B cell (primary cell): ENCODE data around the gene RPL28. TPM values are rescaled to one million over a fixed set of nuclear protein-coding genes. Genes with fewer than 3 reads are reported as not detected.

Experiments
- ATAC-seq: fragments of 200-7000 bp; cut with Tn5 transposase; one replicate; pipeline ENCODE4 v1.10.0; 2021; ENCODE audit warnings: low read depth, mild to moderate bottlenecking, moderate number of reproducible peaks, moderate library complexity
- CTCF ChIA-PET: fragments of 350-600 bp; sonication (Branson Sonifier 250); formaldehyde crosslinking; loops from one replicate; lab custom pipeline; 2021; ENCODE audit warnings: antibody characterized with exemption, inconsistent platforms; lab: Charles Lee
- POLR2A ChIA-PET: fragments of 350-600 bp; sonication (Branson Sonifier 250); formaldehyde crosslinking; loops from one replicate; lab custom pipeline; 2021; ENCODE audit warnings: antibody characterized with exemption; lab: Charles Lee
- DNase-seq: peaks from one replicate; pipeline ENCODE4 v3.0.0; 2013
- H2AFZ ChIP-seq: 2 replicates; pipeline ENCODE4 v1.6.1; 2012; ENCODE audit warnings: mild to moderate bottlenecking, low read depth, low read length; ENCODE audit not compliant: insufficient read depth, poor library complexity, severe bottlenecking
- H3K27ac ChIP-seq, 2 donors: 1 replicate in 1 of 2; 2 replicates in 1 of 2; pipeline ENCODE4 v1.5.1; 2012 to 2013; ENCODE audit warnings: low read length in 2 of 2, mild to moderate bottlenecking in 2 of 2, moderate library complexity in 1 of 2
- H3K27me3 ChIP-seq, 4 experiments: fragments of 200-600 bp in 1 of 4; sonication (generic) in 1 of 4; replicated peaks in 1 of 4; 1 replicate in 2 of 4; 2 replicates in 2 of 4; pipeline versions ENCODE4 v1.6.1 to v1.7.0; 2013 to 2016; ENCODE audit warnings: low read length in 3 of 4, mild to moderate bottlenecking in 2 of 4, mixed read lengths in 1 of 4, moderate library complexity in 1 of 4; ENCODE audit not compliant: insufficient read depth in 4 of 4, control insufficient read depth in 3 of 4; ENCODE audit errors: control extremely low read depth in 1 of 4
- H3K36me3 ChIP-seq, 2 experiments: replicated peaks in 1 of 2; 1 replicate in 1 of 2; 2 replicates in 1 of 2; pipeline versions ENCODE4 v1.6.1 to v1.7.1; 2013; ENCODE audit warnings: low read length in 1 of 2; ENCODE audit not compliant: insufficient read depth in 2 of 2, control insufficient read depth in 1 of 2; ENCODE audit errors: control extremely low read depth in 1 of 2, extremely low read depth in 1 of 2
- H3K4me1 ChIP-seq, 2 donors: fragments of 200-600 bp in 1 of 2; sonication (generic) in 1 of 2; 1 replicate in 1 of 2; 2 replicates in 1 of 2; pipeline versions ENCODE4 v1.5.1 to v1.6.1; 2013 to 2017; ENCODE audit warnings: low read length in 2 of 2; ENCODE audit not compliant: control insufficient read depth in 2 of 2, insufficient read depth in 2 of 2
- H3K4me2 ChIP-seq: replicated peaks from 2 replicates; pipeline ENCODE3; 2012; ENCODE audit warnings: mild to moderate bottlenecking, low read depth, low read length; ENCODE audit not compliant: poor library complexity, severe bottlenecking
- H3K4me3 ChIP-seq, 5 experiments: fragments of 200-600 bp in 1 of 5; sonication (generic) in 1 of 5; 1 replicate in 3 of 5; 2 replicates in 2 of 5; pipeline versions ENCODE4 v1.5.1 to v1.7.0; 2011 to 2016; ENCODE audit warnings: low read length in 4 of 5, mild to moderate bottlenecking in 4 of 5, low read depth in 2 of 5, control low read depth in 1 of 5, moderate library complexity in 1 of 5; ENCODE audit not compliant: insufficient read depth in 1 of 5; ENCODE audit errors: control extremely low read depth in 1 of 5, extremely low read depth in 1 of 5
- H3K79me2 ChIP-seq: fragments of 200-600 bp; sonication (generic); one replicate; pipeline ENCODE4 v1.6.0; 2016; ENCODE audit warnings: low read length; ENCODE audit not compliant: control insufficient read depth, insufficient read depth
- H3K9ac ChIP-seq: fragments of 200-600 bp; sonication (generic); 2 replicates; pipeline ENCODE4 v1.6.1; 2017; ENCODE audit warnings: mild to moderate bottlenecking, low read length, moderate library complexity
- H3K9me3 ChIP-seq, 3 donors: one replicate each; pipeline versions ENCODE4 v1.6.1 to v1.7.1; 2013; ENCODE audit warnings: low read length in 2 of 3; ENCODE audit not compliant: control insufficient read depth in 2 of 3, insufficient read depth in 1 of 3; ENCODE audit errors: control extremely low read depth in 1 of 3
- H4K20me1 ChIP-seq: 2 replicates; pipeline ENCODE4 v1.6.0; 2012; ENCODE audit warnings: mild to moderate bottlenecking, low read length; ENCODE audit not compliant: insufficient read depth, control insufficient read depth, poor library complexity, severe bottlenecking
- H3K27ac Mint-ChIP-seq: one replicate; pipeline ENCODE4 v1.8.0; 2021; ENCODE audit warnings: mixed read lengths
- H3K27me3 Mint-ChIP-seq: one replicate; pipeline ENCODE4 v1.8.0; 2021; ENCODE audit warnings: mixed read lengths
- H3K4me1 Mint-ChIP-seq: one replicate; pipeline ENCODE4 v1.8.0; 2021; ENCODE audit warnings: mixed read lengths
- H3K4me3 Mint-ChIP-seq: one replicate; pipeline ENCODE4 v1.8.0; 2021; ENCODE audit warnings: mixed read lengths
- H3K9me3 Mint-ChIP-seq: one replicate; pipeline ENCODE4 v1.8.0; 2022; ENCODE audit warnings: mixed read lengths; ENCODE audit not compliant: insufficient read depth
- CTCF ChIP-seq: fragments of 200-600 bp; IDR thresholded peaks from one replicate; pipeline ENCODE4 v1.8.0; 2022; ENCODE audit warnings: antibody characterized with exemption, mild to moderate bottlenecking
- EZH2 ChIP-seq: IDR thresholded peaks from 2 replicates; pipeline ENCODE4 v1.6.1; 2012; ENCODE audit warnings: borderline replicate concordance, low read depth, mild to moderate bottlenecking, moderate library complexity, low read length; ENCODE audit not compliant: insufficient read depth, poor library complexity, severe bottlenecking
- WGBS: methylation state at CpG from one replicate; pipeline ENCODE4 v1.1.5; 2013; ENCODE audit warnings: missing lambda C conversion rate; ENCODE audit not compliant: insufficient coverage; 5-methylcytosine and 5-hydroxymethylcytosine counted together
- intact Hi-C: fragments of 100-400 bp; cut with micrococcal nuclease; formaldehyde crosslinking; loops from one replicate; pipeline ENCODE4 v1.10.0; 2022
- polyA plus RNA-seq: library from polyadenylated mRNA; depleted of rRNA; stranded (reverse); fragments of >200 nt; gene quantifications from 2 replicates; pipeline ENCODE4 v1.2.3, GENCODE V29; 2012
- total RNA-seq, 2 donors: library from RNA; stranded (reverse); fragments of 120-200 nt in 1 of 2; gene quantifications; 1 replicate in 1 of 2; 2 replicates in 1 of 2; pipeline versions ENCODE4 v1.2.3 to v1.2.4, GENCODE V29; 2013 to 2022

RPL28 gene
- total and polyA plus RNA-seq, 2 donors (not counting 1 experiment from before 2014, with no cell fraction given), result 2,578 to 4,661 TPM

- TF ChIP-seq CTCF, result no peak
- H3K36me3 ChIP-seq, result peaks cover 0 to 4% of the 10 kb centered on the region in 2 experiments
- H3K4me1 ChIP-seq, result peaks cover 8 to 17% of the 10 kb centered on the region in 2 donors
- Mint-ChIP-seq H3K27ac (no peak overlapping the region), H3K27me3 (peaks cover 31% of the 10 kb centered on the region), H3K4me1 (peaks cover 14% of the 10 kb centered on the region), H3K9me3 (no peaks in the 10 kb centered on the region), H3K4me3 (no peak overlapping the region)
- H3K27ac ChIP-seq, result no peak overlapping the region
- H3K9me3 ChIP-seq, result peaks cover 0 to under 1% (median 0%) of the 10 kb centered on the region in 3 donors
- H3K4me3 ChIP-seq, result no peak overlapping the region
- ChIA-PET POLR2A (interaction anchor here (0.9 kb wide), 1 partner anchor 27 kb away, joined by 4 read pairs; no protein-coding TSS in a partner anchor), CTCF (interaction anchor here (0.5 to 1.1 kb wide), 3 partner anchors 9 to 71 kb away, joined by 3 read pairs; partner anchors contain the start of gene KMT5C)
- H3K27me3 ChIP-seq, result peaks cover 0 to 31% (median 13%) of the 10 kb centered on the region in 4 experiments
- no peak overlapping the region for H3K9ac ChIP-seq
- ATAC-seq (no peak), DNase-seq (no peak)
- no peaks in the 10 kb centered on the region for H4K20me1 ChIP-seq
- no peak overlapping the region for H3K4me2 ChIP-seq
- H3K79me2 ChIP-seq, result no peaks in the 10 kb centered on the region
- H2AFZ ChIP-seq, result no peak overlapping the region
- intact Hi-C loops, result no loop called here
- 96% methylated on average over 15 of the region's 22 CpGs for WGBS
Measured at GRCh38 chr19:55348317-55349034, 37.3 kb upstream of the RPL28 start.

- DNase-seq (no peak), ATAC-seq (no peak)
- H3K4me1 ChIP-seq, result peaks cover 23 to 29% of the 10 kb centered on the region in 2 donors
- no peak for TF ChIP-seq EZH2
- TF ChIP-seq CTCF, result no peak
- Mint-ChIP-seq H3K27me3 (peaks cover 37% of the 10 kb centered on the region), H3K27ac (no peak overlapping the region), H3K4me1 (peaks cover 23% of the 10 kb centered on the region), H3K9me3 (no peaks in the 10 kb centered on the region), H3K4me3 (no peak overlapping the region)
- no peaks in the 10 kb centered on the region for H3K79me2 ChIP-seq
- ChIA-PET POLR2A (no interaction called here), CTCF (no interaction called here)
- H3K9me3 ChIP-seq, result peaks cover 0 to 14% (median 0%) of the 10 kb centered on the region in 3 donors
- H4K20me1 ChIP-seq, result no peaks in the 10 kb centered on the region
- H3K4me2 ChIP-seq, result no peak overlapping the region
- H3K27ac ChIP-seq, result no peak overlapping the region
- no peak overlapping the region for H2AFZ ChIP-seq
- no peak overlapping the region for H3K9ac ChIP-seq
- peaks cover 0 to 49% (median 20%) of the 10 kb centered on the region in 4 experiments for H3K27me3 ChIP-seq
- H3K4me3 ChIP-seq, result no peak overlapping the region
- 73% methylated on average over 9 of the region's 11 CpGs for WGBS
- intact Hi-C loops, result no loop called here
- H3K36me3 ChIP-seq, result no peaks in the 10 kb centered on the region
Measured at GRCh38 chr19:55350620-55351315, 35.0 kb upstream of the RPL28 start.
